ENCODE measurements around the gene CNIH4. TPM values are rescaled to one million over a fixed set of nuclear protein-coding genes. Genes with fewer than 3 reads are reported as not detected.
A peak's percentile ranks its signal among the peaks of the same experiment; 100 is the strongest.

The CNIH4 gene
- total RNA-seq, 1 donor from 2014 or later: 70.3 TPM

GRCh38 chr1:224358237-224358636 is 1.6 kb downstream of the CNIH4 start:
- no peak for FAIRE-seq
- no peaks in the 10 kb centered on the region for H3K27me3 ChIP-seq (ENCODE audit: control insufficient read depth, insufficient read depth, low read length)
- peaks cover 1% of the 10 kb centered on the region for H3K36me3 ChIP-seq (ENCODE audit: control insufficient read depth, insufficient read depth, low read length)
- no peak for DNase-seq (ENCODE audit: low read depth)
- TF ChIP-seq CTCF (IDR thresholded peaks at IDR 0.05; ENCODE audit: insufficient read depth, low read length, severe bottlenecking): no peak
- peak overlapping the region; percentile 62 for H3K4me3 ChIP-seq (ENCODE audit: low read depth, low read length)

GRCh38 chr1:224359207-224359606 is 2.5 kb downstream of the CNIH4 start:
- no peaks in the 10 kb centered on the region for H3K27me3 ChIP-seq (ENCODE audit: control insufficient read depth, insufficient read depth, low read length)
- FAIRE-seq (no peak), DNase-seq (ENCODE audit: low read depth) (no peak)
- no peak for TF ChIP-seq CTCF (IDR thresholded peaks at IDR 0.05; ENCODE audit: insufficient read depth, low read length, severe bottlenecking)
- H3K36me3 ChIP-seq (ENCODE audit: control insufficient read depth, insufficient read depth, low read length): peaks cover 3% of the 10 kb centered on the region
- no peak overlapping the region for H3K4me3 ChIP-seq (ENCODE audit: low read depth, low read length)

- Histone ChIP-seq H3K36me3 (ENCODE audit: control insufficient read depth, insufficient read depth, low read length) (peaks cover 16% of the 10 kb centered on the region), H3K27me3 (ENCODE audit: control insufficient read depth, insufficient read depth, low read length) (no peaks in the 10 kb centered on the region), H3K4me3 (ENCODE audit: low read depth, low read length) (no peak overlapping the region)
- FAIRE-seq (no peak), DNase-seq (ENCODE audit: low read depth) (no peak)
- no peak for TF ChIP-seq CTCF (IDR thresholded peaks at IDR 0.05; ENCODE audit: insufficient read depth, low read length, severe bottlenecking)
These were observed 11.7 kb downstream of the CNIH4 start for GRCh38 chr1:224368409-224368808.

- TF ChIP-seq CTCF (IDR thresholded peaks at IDR 0.05; ENCODE audit: insufficient read depth, low read length, severe bottlenecking): no peak
- Histone ChIP-seq H3K36me3 (ENCODE audit: control insufficient read depth, insufficient read depth, low read length) (peaks cover 18% of the 10 kb centered on the region), H3K27me3 (ENCODE audit: control insufficient read depth, insufficient read depth, low read length) (no peaks in the 10 kb centered on the region), H3K4me3 (ENCODE audit: low read depth, low read length) (no peak overlapping the region)
- FAIRE-seq (no peak), DNase-seq (ENCODE audit: low read depth) (no peak)
These were observed 16.4 kb downstream of the CNIH4 start for GRCh38 chr1:224373008-224373590.

- no peak for FAIRE-seq
- no peak for TF ChIP-seq CTCF (IDR thresholded peaks at IDR 0.05; ENCODE audit: insufficient read depth, low read length, severe bottlenecking)
These were observed 18.4 kb downstream of the CNIH4 start for GRCh38 chr1:224375059-224375458.

GRCh38 chr1:224377676-224378006 is 21.0 kb downstream of the CNIH4 start:
- Histone ChIP-seq H3K36me3 (ENCODE audit: control insufficient read depth, insufficient read depth, low read length) (peaks cover 11% of the 10 kb centered on the region), H3K4me3 (ENCODE audit: low read depth, low read length) (no peak overlapping the region), H3K27me3 (ENCODE audit: control insufficient read depth, insufficient read depth, low read length) (no peaks in the 10 kb centered on the region)
- TF ChIP-seq CTCF (IDR thresholded peaks at IDR 0.05; ENCODE audit: insufficient read depth, low read length, severe bottlenecking): no peak
- DNase-seq (ENCODE audit: low read depth) (peak; percentile 64), FAIRE-seq (no peak)

More at GRCh38 chr1:224375059-224375458, 18.4 kb downstream of the CNIH4 start:
- Histone ChIP-seq H3K27me3 (ENCODE audit: control insufficient read depth, insufficient read depth, low read length) (no peaks in the 10 kb centered on the region), H3K4me3 (ENCODE audit: low read depth, low read length) (no peak overlapping the region), H3K36me3 (ENCODE audit: control insufficient read depth, insufficient read depth, low read length) (peaks cover 17% of the 10 kb centered on the region)
- DNase-seq (ENCODE audit: low read depth): no peak
